Keratinocyte (primary cell): ENCODE measurements around the gene CCDC171.

Experiments used
- EZH2 ChIP-seq: IDR thresholded peaks from one replicate; pipeline ENCODE4 v1.6.1; 2012; ENCODE audit warnings: inconsistent platforms, mild to moderate bottlenecking, low read length, moderate library complexity
- TF ChIP-seq, protein P1 (sequence below), 3 experiments: IDR thresholded peaks in 1 of 3; conservative IDR thresholded peaks in 1 of 3; optimal IDR thresholded peaks in 1 of 3; 2 replicates in 2 of 3; 3 replicates in 1 of 3; pipeline versions ENCODE3 to v1.5.1; 2011; ENCODE audit warnings: low read length in 3 of 3, mild to moderate bottlenecking in 3 of 3, moderate library complexity in 2 of 3, control low read depth in 1 of 3, inconsistent platforms in 1 of 3; ENCODE audit not compliant: insufficient read depth in 2 of 3; ENCODE audit errors: extremely low read depth in 1 of 3

GRCh38 chr9:16013366-16013765 lies 460.5 kb downstream of the CCDC171 start:
- TF ChIP-seq EZH2 = no peak
- TF ChIP-seq, protein P1, sequence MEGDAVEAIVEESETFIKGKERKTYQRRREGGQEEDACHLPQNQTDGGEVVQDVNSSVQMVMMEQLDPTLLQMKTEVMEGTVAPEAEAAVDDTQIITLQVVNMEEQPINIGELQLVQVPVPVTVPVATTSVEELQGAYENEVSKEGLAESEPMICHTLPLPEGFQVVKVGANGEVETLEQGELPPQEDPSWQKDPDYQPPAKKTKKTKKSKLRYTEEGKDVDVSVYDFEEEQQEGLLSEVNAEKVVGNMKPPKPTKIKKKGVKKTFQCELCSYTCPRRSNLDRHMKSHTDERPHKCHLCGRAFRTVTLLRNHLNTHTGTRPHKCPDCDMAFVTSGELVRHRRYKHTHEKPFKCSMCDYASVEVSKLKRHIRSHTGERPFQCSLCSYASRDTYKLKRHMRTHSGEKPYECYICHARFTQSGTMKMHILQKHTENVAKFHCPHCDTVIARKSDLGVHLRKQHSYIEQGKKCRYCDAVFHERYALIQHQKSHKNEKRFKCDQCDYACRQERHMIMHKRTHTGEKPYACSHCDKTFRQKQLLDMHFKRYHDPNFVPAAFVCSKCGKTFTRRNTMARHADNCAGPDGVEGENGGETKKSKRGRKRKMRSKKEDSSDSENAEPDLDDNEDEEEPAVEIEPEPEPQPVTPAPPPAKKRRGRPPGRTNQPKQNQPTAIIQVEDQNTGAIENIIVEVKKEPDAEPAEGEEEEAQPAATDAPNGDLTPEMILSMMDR (optimal IDR thresholded peaks at IDR 0.05 in 1 of 3, IDR thresholded peaks at IDR 0.05 in 1 of 3, conservative IDR thresholded peaks at IDR 0.05 in 1 of 3; ENCODE audit: extremely low read depth in 1 of 3, insufficient read depth in 2 of 3, low read length in 3 of 3) = no peak
